HG02970 (cell line): Measurements from ENCODE around the gene PRSS48.
"Not testable (repeated sequence)": the region's sequence is repeated elsewhere in the genome, so short reads cannot be mapped to it uniquely, and the experiment has no call there.

Experiments used
- ATAC-seq: cut with Tn5 transposase; IDR thresholded peaks from one replicate; pipeline ENCODE4 v1.9.1; 2021; ENCODE audit warnings: mild to moderate bottlenecking, moderate library complexity, moderate number of reproducible peaks; ENCODE audit not compliant: unreplicated experiment, low FRiP score

The PRSS48 gene

DNA sequence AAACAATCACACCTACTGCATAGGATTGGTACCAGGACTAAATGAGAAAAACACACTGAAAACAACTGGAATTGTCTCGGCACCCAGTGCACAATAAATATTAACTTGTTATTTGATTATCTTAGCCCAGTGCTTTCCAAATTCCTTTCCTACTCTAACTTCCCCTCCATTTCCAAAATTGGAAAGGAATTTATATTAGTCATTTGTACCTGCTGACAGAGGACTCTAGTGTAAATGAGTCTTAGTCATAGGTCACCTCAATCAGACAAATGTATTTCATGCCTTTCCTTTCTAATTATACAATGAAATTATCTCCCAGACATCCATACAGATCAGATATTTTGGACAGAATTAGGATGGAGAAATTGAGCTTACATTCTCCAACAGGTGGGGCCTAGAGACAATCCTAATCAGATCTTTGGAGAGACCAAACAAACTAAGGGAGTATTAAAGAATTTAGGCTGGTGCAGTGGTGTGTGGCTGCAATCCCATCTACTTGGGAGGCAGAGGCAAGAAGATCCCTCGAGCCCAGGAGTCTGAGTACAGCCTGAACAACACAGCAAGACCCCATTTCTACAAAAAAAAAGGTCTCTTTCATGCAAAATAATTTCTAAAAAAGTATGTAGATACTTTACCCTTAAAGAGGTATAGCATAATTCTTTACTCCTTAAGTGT lies 38.4 kb downstream of the PRSS48 start:
- ATAC-seq, result no peak

DNA sequence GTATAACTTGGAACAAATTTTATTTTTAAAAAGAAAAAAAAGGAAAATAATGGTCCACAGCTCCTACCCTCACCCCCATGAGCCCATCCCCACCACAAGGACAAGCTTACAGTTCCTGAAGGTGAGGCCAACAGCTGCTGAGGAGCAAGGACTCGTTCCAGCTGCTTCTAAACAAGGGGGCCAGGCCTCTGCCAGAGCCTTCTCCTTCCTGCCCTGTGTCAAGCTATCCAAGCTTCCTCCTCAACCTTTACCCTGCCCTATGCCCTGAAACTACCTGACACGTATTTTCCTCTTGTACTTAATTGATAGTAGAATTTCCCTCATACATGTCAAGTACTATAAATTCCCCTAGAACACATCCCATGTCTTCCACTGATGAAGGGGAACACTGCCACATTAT lies 39.7 kb downstream of the PRSS48 start:
- ATAC-seq, result no peak

GRCh38 chr4:151318307-151319006 lies 41.5 kb downstream of the PRSS48 start:
- no peak for ATAC-seq

DNA sequence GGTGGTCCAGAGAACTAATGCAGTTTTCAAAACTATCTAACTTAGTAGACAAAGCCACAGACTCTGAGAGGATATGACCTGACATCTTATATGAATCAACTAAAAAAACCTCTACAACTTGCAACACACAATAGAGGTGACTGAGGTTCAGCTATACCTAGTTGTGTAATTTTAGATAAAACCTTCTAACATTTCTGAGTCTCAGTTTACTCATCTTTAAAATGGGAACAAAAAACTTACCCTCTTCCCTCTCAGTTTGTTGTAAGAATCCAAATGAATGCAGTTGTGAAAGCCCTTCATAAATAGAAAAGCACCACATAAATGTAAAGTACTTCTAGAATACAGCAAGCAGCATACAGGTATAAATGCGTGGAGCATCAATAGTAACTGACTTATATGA lies 42.5 kb downstream of the PRSS48 start:
- no peak for ATAC-seq

DNA sequence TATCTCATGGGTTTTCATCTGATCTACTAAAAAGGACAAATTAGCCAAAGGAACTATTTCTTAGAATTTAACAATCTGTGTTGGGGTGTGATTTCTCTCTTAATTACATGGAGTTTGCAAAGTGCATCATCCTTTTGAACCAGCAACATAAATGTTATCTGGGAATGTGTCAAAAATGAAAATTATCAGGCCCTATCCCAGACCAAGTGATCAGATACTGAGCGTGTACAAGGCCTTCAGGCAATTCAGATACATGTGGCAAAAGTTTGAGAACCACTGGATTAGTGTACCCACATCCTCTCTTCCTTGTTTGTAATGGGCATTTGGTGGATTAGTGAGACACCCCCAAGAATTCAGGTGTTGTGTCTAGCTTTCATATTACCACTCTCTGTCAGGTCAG lies 44.6 kb downstream of the PRSS48 start:
- ATAC-seq, result no peak

- ATAC-seq, result not testable (repeated sequence)
These were observed 45.2 kb downstream of the PRSS48 start for GRCh38 chr4:151322161-151322560.

DNA sequence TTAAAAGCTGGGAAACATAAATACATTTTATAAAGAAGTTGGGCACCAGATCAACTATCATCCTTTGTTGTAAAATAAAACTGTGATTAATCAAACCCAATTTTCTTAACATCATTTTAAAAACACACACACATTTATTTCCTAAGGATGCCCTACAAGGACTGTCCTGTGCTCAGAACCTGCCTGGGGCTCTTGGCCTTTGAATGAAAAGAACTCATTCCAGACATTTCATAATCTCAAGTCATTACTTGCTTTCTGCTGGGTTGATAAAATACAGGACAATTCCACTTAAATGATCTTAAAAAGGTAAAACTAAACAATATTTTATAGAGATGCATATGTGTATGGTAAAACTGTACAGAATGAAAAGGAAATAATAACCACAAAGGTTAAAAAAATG lies 45.6 kb downstream of the PRSS48 start:
- ATAC-seq, result no peak

GRCh38 chr4:151323667-151324066 lies 46.7 kb downstream of the PRSS48 start:
- no peak for ATAC-seq

GRCh38 chr4:151324124-151324751 lies 47.3 kb downstream of the PRSS48 start:
- ATAC-seq, result no peak

GRCh38 chr4:151324752-151325110 lies 47.8 kb downstream of the PRSS48 start:
- no peak for ATAC-seq

- no peak for ATAC-seq
These were observed 48.4 kb downstream of the PRSS48 start, which contains the start of gene SH3D19 for GRCh38 chr4:151325111-151325948. SH3D19 (minus strand) TSS chr4:151325605; CDS start chr4:151325352, 253 bp downstream.

GRCh38 chr4:151325949-151326246 lies 48.9 kb downstream of the PRSS48 start:
- ATAC-seq, result no peak

DNA sequence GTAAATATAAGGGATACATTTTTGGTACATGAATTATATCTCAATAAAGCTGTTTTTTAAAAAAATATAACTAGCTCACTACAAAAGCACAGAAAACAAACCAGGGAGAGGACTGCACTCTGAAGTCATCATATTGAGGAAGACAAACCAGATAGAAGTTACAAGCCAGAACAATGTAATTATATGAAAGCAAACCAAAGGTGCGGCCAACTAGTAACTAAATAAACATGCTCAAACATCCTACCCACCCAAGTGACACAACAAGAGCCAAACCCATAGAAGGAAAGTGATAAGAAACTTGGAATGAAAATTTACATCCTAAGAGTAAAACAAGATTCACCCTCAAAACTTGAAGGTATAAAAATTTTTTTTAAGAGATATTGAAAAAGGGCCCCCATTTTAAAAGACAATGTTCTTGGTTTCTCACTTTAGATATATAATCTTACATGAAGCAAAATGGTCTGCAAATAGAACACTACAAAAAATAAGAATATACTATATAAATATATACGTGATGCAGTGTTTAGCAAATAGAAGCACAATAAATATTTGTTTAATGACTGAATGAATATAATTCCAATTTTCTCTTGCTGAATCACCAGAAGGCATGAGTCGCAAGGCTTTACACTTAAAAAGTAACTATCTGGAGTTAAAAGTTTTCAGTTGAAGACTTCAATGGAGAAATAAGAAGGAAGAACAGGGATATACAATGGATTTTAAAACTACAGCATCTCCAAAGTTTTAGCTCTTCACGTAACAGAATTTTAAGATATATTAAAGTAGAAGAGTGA lies 52.5 kb downstream of the PRSS48 start:
- no peak for ATAC-seq

DNA sequence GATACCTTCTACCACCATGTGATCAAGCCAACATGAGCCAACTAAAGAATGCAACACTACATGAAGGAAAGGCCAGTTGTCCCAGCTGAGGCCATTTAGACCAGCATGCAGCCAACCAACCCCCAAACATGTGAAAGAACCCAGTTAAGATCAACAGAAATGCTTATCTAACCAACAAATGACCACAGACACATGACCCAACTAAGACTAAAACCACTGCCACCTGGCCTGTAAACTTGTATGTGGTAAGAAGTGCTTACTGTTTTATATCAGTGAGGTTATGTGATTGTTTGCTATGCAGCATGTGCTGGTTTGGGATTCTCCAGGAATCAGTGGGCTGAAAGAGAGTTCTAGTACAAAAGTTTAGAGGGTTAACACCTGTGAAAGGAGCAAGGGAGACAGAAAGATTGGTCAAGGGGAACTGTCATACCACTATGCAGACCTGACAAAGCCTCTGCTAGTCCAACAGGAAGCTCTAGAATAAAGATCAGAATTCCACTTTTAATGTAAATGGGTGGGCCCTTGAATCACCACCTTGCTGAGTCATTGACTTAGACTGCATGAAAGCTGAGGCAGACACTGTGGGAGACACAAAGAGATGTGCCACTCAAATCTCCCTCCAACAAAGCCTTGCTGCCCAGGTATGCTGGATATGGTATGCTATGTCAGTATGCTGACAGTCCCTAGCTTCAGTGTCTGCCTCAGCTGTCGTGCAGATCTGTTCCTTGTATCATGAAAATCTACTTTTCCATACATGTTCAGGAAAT lies 54.5 kb downstream of the PRSS48 start:
- no peak for ATAC-seq

GRCh38 chr4:151339467-151339866 lies 62.5 kb downstream of the PRSS48 start:
- no peak for ATAC-seq

DNA sequence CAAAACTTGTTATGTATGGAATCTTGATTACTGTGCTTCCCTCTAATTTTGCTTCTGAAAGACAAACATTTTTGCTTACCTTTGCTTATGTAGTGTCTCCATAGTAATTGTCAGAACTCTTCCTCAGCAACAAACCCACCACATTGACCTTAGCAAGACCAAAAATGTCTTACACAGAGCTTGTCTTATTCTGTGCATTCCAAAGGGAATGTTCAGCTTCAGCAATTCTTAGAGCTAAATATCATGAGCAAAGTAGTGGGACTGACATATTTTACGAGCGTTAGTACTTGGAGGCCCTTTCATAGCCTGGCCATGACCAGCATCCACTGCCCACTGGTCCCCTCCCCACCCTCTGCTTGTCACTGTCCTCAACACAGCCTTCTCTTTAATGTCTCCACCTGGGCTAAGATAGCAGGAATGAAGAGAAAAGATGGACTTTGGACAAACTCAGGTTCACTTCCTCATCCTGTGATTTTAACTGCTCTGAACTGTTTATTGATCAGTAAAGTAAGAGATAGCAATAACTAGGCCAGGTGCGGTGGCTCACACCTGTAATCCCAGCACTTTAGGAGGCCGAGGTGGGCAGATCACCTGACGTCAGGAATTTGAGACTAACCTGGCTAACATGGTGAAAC lies 63.9 kb downstream of the PRSS48 start:
- no peak for ATAC-seq
